ENCODE measurements around the gene VSIG2.
A peak's percentile ranks its signal among the peaks of the same experiment; 100 is the strongest.

Gene VSIG2

GRCh38 chr11:124796312-124796711, 44.3 kb upstream of the VSIG2 start:
- no peak for TF ChIP-seq CTCF (IDR thresholded peaks at IDR 0.05; ENCODE audit: unreplicated experiment in 3 of 3)
- H3K27ac Mint-ChIP-seq, result no peak overlapping the region
- no peaks in the 10 kb centered on the region for H3K27me3 Mint-ChIP-seq (ENCODE audit: low read depth)
- no peaks in the 10 kb centered on the region for H3K36me3 Mint-ChIP-seq (ENCODE audit: low read depth)
- H3K4me1 Mint-ChIP-seq, result peaks cover 47% of the 10 kb centered on the region
- H3K9me3 Mint-ChIP-seq, result no peaks in the 10 kb centered on the region
- H3K4me3 Mint-ChIP-seq, result peak overlapping the region in 1 of 3 experiments; percentile 28

- Mint-ChIP-seq H3K27ac (no peak overlapping the region), H3K9me3 (no peaks in the 10 kb centered on the region), H3K36me3 (ENCODE audit: low read depth) (no peaks in the 10 kb centered on the region), H3K4me3 (no peak overlapping the region), H3K4me1 (peaks cover 42% of the 10 kb centered on the region), H3K27me3 (ENCODE audit: low read depth) (no peaks in the 10 kb centered on the region)
- TF ChIP-seq CTCF (IDR thresholded peaks at IDR 0.05; ENCODE audit: unreplicated experiment in 3 of 3), result peak; percentile 55 to 69 (median 63)
Observed at GRCh38 chr11:124793466-124794278, 41.6 kb upstream of the VSIG2 start.

GRCh38 chr11:124791626-124792341, 39.7 kb upstream of the VSIG2 start:
- Mint-ChIP-seq H3K36me3 (ENCODE audit: low read depth) (no peaks in the 10 kb centered on the region), H3K4me3 (no peak overlapping the region), H3K4me1 (peaks cover 31% of the 10 kb centered on the region), H3K9me3 (no peaks in the 10 kb centered on the region), H3K27ac (no peak overlapping the region), H3K27me3 (ENCODE audit: low read depth) (no peaks in the 10 kb centered on the region)
- TF ChIP-seq CTCF (IDR thresholded peaks at IDR 0.05; ENCODE audit: unreplicated experiment in 3 of 3), result no peak

GRCh38 chr11:124788521-124788920, 36.5 kb upstream of the VSIG2 start:
- H3K4me3 Mint-ChIP-seq, result no peak overlapping the region
- peaks cover 27% of the 10 kb centered on the region for H3K4me1 Mint-ChIP-seq
- no peak for TF ChIP-seq CTCF (IDR thresholded peaks at IDR 0.05; ENCODE audit: unreplicated experiment in 3 of 3)
- H3K36me3 Mint-ChIP-seq (ENCODE audit: low read depth), result peaks cover 5% of the 10 kb centered on the region
- no peaks in the 10 kb centered on the region for H3K27me3 Mint-ChIP-seq (ENCODE audit: low read depth)
- no peak overlapping the region for H3K27ac Mint-ChIP-seq
- H3K9me3 Mint-ChIP-seq, result no peaks in the 10 kb centered on the region

- no peaks in the 10 kb centered on the region for H3K27me3 Mint-ChIP-seq (ENCODE audit: low read depth)
- no peak for TF ChIP-seq CTCF (IDR thresholded peaks at IDR 0.05; ENCODE audit: unreplicated experiment in 3 of 3)
- H3K4me1 Mint-ChIP-seq, result no peaks in the 10 kb centered on the region
- no peak overlapping the region for H3K4me3 Mint-ChIP-seq
- no peak overlapping the region for H3K27ac Mint-ChIP-seq
- H3K36me3 Mint-ChIP-seq (ENCODE audit: low read depth), result peaks cover 5% of the 10 kb centered on the region
- no peaks in the 10 kb centered on the region for H3K9me3 Mint-ChIP-seq
Observed at GRCh38 chr11:124784051-124784450, 32.0 kb upstream of the VSIG2 start.

Data from nephron (organoid).